ENCODE results near the gene MAPK6.
"Not testable (repeated sequence)": the region's sequence is repeated elsewhere in the genome, so short reads cannot be mapped to it uniquely, and the experiment has no call there.

The MAPK6 gene

DNA sequence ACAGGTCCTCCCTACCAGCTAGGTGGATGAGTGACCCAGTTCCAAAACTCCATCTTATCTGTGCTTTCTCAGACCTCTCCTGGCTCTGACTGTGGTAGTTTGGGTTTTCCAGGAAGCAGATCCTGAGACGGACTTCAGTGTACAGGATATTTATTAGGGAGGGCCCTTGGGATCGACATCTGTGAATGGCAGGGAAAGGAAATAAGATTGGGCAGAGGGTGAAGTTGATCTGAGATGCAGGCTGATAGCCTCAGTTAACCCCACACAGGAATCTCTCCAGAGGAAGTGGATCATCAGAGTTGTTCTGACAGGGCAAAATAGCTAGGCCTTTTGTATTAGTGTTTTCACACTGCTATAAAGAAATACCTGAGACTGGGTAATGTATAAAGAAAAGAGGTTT lies 16.7 kb upstream of the MAPK6 start:
- no peak overlapping the region for H3K4me3 ChIP-seq (ENCODE audit: low read depth, low read length)
- TF ChIP-seq, protein P1, sequence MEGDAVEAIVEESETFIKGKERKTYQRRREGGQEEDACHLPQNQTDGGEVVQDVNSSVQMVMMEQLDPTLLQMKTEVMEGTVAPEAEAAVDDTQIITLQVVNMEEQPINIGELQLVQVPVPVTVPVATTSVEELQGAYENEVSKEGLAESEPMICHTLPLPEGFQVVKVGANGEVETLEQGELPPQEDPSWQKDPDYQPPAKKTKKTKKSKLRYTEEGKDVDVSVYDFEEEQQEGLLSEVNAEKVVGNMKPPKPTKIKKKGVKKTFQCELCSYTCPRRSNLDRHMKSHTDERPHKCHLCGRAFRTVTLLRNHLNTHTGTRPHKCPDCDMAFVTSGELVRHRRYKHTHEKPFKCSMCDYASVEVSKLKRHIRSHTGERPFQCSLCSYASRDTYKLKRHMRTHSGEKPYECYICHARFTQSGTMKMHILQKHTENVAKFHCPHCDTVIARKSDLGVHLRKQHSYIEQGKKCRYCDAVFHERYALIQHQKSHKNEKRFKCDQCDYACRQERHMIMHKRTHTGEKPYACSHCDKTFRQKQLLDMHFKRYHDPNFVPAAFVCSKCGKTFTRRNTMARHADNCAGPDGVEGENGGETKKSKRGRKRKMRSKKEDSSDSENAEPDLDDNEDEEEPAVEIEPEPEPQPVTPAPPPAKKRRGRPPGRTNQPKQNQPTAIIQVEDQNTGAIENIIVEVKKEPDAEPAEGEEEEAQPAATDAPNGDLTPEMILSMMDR (IDR thresholded peaks at IDR 0.05; ENCODE audit: insufficient read depth, low read length, missing control alignments): no peak
- no peak for DNase-seq (ENCODE audit: low read depth, low spot score)
- ChIA-PET POLR2A (no interaction called here), CTCF (interaction anchor here (1.8 kb wide), 1 partner anchor 138 kb away, joined by 3 read pairs; no protein-coding TSS in a partner anchor)

DNA sequence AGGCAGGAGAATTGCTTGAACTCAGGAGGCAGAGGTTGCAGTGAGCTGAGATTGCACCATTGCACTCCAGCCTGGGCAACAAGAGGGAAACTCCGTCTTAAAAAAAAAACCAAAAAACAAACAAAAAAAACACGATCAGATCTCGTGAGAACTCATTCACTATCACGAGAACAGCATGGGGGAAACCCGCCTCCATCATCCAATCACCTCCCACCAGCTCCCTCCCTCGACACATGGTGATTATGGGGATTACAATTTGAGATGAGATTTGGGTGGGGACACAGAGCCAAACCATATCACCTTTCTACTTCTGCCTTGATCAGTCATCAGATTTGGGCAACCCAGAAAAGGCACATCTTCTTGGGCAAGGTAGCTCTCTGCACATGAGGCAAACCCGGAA lies 15.9 kb upstream of the MAPK6 start:
- POLR2A ChIA-PET; H3K4me3 ChIP-seq (ENCODE audit: low read depth, low read length); DNase-seq (ENCODE audit: low read depth, low spot score): not testable (repeated sequence)
- CTCF ChIA-PET: interaction anchor here (1.8 kb wide), 1 partner anchor 138 kb away, joined by 3 read pairs; no protein-coding TSS in a partner anchor

DNA sequence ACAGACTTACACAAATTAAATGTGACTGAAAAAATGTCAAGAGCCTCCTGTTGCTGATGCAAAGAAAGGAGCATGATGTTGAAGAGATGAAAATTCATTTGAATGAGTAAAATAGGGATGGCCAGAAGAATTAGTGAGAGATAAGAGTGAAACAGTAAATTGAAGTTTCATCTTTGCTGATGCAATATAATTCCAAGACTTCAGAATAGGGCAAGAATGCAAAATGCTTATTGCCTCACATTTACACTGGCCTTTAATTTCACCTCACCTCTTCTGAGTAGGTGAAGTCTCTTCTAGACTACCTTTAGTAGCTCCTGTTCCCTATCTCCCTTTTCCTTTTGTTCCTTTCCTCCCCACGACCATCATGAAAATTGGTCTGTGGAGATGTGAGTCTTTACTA lies 15.3 kb upstream of the MAPK6 start:
- H3K4me3 ChIP-seq (ENCODE audit: low read depth, low read length): no peak overlapping the region
- TF ChIP-seq, protein P1 (IDR thresholded peaks at IDR 0.05; ENCODE audit: insufficient read depth, low read length, missing control alignments): no peak
- ChIA-PET CTCF (interaction anchor here (0.5 to 1.8 kb wide), 3 partner anchors 136 to 318 kb away, joined by 3 read pairs; no protein-coding TSS in a partner anchor), POLR2A (no interaction called here)
- no peak for DNase-seq (ENCODE audit: low read depth, low spot score)

DNA sequence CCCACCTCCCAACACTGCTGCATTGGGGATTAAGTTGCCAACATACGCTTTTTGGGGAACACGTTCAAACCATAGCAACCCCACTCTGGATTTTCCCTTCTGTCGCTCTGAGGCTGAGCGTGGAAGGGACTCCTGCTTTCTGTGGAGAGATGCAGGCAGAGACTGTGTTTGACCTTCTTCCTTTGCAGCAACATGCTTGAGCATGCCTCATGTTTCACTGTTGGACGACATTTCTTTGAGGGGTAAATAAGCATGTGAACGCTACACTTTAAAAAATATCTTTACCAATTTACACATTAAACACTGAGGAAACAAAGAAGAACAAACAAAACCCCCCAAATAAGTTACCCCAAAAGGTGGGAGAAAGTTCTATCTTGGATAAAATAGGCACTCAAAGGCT lies 14.2 kb upstream of the MAPK6 start:
- TF ChIP-seq, protein P1 (IDR thresholded peaks at IDR 0.05; ENCODE audit: insufficient read depth, low read length, missing control alignments): no peak
- no peak overlapping the region for H3K4me3 ChIP-seq (ENCODE audit: low read depth, low read length)
- no peak for DNase-seq (ENCODE audit: low read depth, low spot score)
- CTCF ChIA-PET: interaction anchor here (1.5 kb wide), 1 partner anchor 135 kb away, joined by 3 read pairs; no protein-coding TSS in a partner anchor
- POLR2A ChIA-PET: no interaction called here

DNA sequence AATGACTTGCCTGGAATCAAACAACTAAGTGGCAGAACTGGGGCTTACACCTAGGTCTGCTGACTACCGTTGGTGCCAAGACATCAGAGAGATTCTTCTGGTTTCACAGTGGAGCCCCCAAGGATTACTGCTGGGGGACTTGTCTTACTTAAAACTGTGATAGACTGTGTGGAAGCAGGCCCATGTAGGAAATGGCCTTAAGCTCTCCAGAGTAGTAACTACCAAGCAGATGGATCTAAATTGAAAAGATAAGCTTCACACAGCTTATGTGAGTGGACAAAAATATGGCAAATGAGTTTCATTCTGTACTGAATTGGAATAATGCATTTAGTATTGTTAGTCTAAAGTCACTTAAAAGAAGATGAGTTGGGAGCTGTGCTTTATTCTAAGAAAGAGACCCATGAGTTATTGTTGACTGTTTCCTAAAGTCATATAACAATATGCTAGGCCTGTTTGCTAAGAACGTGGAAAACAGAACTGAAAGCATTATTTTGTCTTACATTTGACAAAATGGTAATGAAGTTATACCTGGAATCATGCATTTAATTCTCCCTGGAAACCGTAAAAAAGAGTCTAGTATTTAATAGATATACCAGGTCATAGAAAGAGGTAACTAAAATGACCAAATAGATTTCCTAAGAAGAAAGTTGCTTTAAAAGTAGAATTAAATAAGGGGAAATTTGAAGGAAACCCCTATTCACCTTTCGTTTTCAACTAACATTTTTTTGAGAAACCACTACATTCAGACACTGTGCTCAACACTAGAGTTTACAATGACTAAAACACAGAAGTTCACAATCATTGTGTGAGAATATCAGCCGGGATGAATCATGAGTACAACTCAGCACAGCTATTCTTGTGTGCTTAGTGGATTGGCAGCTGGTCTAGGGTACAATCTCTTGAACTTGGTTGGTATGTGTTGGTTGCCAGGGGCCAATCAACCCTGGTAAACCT lies 13.0 kb upstream of the MAPK6 start:
- DNase-seq (ENCODE audit: low read depth, low spot score): no peak
- no peak overlapping the region for H3K4me3 ChIP-seq (ENCODE audit: low read depth, low read length)
- CTCF ChIA-PET: interaction anchor here (0.7 to 1.3 kb wide), 2 partner anchors 14 to 29 kb away, joined by 3 read pairs; no protein-coding TSS in a partner anchor
- TF ChIP-seq, protein P1 (IDR thresholded peaks at IDR 0.05; ENCODE audit: insufficient read depth, low read length, missing control alignments): no peak
- POLR2A ChIA-PET: no interaction called here

DNA sequence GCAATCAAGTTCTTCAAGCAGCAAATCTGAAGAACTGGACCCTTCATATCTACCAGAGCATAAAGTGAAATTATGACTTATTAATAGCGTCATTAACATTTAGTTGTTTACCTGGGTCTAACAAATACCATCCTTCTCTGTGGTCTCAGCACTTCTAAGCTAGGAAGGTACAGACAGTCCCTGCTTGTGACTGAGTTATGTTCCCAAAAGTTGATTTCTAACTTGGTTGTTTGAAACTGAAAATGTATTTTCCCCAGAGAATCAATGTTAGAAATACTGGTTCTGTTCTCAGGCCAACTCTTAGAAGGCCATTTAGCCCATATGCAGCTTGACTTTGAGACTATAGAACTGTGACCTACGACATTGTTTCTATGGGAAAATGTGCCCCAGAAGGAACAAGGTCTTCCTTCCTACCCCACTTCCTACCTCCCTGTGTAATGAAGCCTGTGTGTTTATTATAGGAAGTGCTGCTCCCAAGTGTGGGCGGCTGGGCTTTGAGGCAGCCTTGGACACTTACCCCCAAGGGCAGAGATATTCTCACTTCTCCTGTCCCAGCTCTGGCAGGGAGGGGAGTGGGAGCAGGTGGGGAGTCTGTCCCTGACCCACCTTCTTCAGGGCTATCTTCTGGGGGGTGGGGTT lies 12.2 kb upstream of the MAPK6 start:
- DNase-seq (ENCODE audit: low read depth, low spot score): no peak
- POLR2A ChIA-PET: no interaction called here
- TF ChIP-seq, protein P1 (IDR thresholded peaks at IDR 0.05; ENCODE audit: insufficient read depth, low read length, missing control alignments): no peak
- CTCF ChIA-PET: interaction anchor here (0.9 to 1.3 kb wide), 2 partner anchors 13 to 132 kb away, joined by 3 read pairs; no protein-coding TSS in a partner anchor
- no peak overlapping the region for H3K4me3 ChIP-seq (ENCODE audit: low read depth, low read length)

Data from AG04449 (cell line).